Sigmoid colon (tissue), 4 donors: ENCODE data around the gene UMODL1.

ENCODE experiments used
- POLR2AphosphoS5 ChIP-seq, 4 donors: sonication (generic); formaldehyde crosslinking; IDR thresholded peaks; one replicate each; pipeline ENCODE4 v1.6.1; 2017; ENCODE audit warnings: antibody characterized with exemption in 4 of 4
- TF ChIP-seq, protein P1 (sequence below), 4 experiments: fragments of 450-650 bp in 3 of 4; fragments of 200-600 bp in 1 of 4; IDR thresholded peaks; one replicate each; pipeline ENCODE4 v1.5.1; 2016 to 2019; ENCODE audit warnings: antibody characterized with exemption in 4 of 4, mild to moderate bottlenecking in 3 of 4, moderate library complexity in 2 of 4

DNA sequence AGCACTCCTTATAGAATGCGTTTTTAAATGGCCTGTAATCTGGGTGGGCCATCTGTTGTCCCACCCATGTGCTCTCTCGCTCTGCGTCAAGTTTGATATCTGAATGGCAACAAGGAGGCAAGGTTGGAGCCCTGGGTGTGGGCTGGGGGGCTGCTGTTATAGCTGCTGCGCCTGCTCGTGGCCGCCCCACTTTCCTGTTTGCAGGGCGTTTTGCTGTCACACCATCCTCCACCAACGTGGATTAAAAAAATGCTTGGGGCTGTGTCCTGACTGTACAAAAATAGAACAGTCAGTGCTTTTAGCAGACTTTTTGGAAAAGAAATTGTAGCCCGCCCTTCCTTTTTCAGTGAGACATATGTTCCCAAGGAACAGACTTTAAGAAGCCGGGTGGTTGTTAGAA, 25.4 kb downstream of the UMODL1 start:
- TF ChIP-seq, protein P1, sequence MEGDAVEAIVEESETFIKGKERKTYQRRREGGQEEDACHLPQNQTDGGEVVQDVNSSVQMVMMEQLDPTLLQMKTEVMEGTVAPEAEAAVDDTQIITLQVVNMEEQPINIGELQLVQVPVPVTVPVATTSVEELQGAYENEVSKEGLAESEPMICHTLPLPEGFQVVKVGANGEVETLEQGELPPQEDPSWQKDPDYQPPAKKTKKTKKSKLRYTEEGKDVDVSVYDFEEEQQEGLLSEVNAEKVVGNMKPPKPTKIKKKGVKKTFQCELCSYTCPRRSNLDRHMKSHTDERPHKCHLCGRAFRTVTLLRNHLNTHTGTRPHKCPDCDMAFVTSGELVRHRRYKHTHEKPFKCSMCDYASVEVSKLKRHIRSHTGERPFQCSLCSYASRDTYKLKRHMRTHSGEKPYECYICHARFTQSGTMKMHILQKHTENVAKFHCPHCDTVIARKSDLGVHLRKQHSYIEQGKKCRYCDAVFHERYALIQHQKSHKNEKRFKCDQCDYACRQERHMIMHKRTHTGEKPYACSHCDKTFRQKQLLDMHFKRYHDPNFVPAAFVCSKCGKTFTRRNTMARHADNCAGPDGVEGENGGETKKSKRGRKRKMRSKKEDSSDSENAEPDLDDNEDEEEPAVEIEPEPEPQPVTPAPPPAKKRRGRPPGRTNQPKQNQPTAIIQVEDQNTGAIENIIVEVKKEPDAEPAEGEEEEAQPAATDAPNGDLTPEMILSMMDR (IDR thresholded peaks at IDR 0.05), result no peak
- no peak for TF ChIP-seq POLR2AphosphoS5 (IDR thresholded peaks at IDR 0.05)
